GM13976 (cell line): Measurements from ENCODE around the gene ATG9A.
"Not testable (repeated sequence)": the region's sequence is repeated elsewhere in the genome, so short reads cannot be mapped to it uniquely, and the experiment has no call there.

Experiments used
- DNase-seq: peaks from one replicate; pipeline ENCODE4 v3.0.0; 2012; ENCODE audit warnings: low spot score
- in situ Hi-C: fragments of 300-500 bp; cut with MboI; formaldehyde crosslinking; loops from one replicate; pipeline ENCODE4 v1.12.0; 2022; ENCODE audit warnings: low sequenced_read_pairs, mixed read lengths, inconsistent platforms; ENCODE audit not compliant: unreplicated experiment
- TF ChIP-seq, protein P1 (sequence below): IDR thresholded peaks from 2 replicates; pipeline ENCODE4 v1.5.1; 2012; ENCODE audit warnings: borderline replicate concordance, mild to moderate bottlenecking; ENCODE audit not compliant: insufficient read depth; ENCODE audit errors: extremely low read depth, missing control alignments, control extremely low read depth

Gene ATG9A

DNA sequence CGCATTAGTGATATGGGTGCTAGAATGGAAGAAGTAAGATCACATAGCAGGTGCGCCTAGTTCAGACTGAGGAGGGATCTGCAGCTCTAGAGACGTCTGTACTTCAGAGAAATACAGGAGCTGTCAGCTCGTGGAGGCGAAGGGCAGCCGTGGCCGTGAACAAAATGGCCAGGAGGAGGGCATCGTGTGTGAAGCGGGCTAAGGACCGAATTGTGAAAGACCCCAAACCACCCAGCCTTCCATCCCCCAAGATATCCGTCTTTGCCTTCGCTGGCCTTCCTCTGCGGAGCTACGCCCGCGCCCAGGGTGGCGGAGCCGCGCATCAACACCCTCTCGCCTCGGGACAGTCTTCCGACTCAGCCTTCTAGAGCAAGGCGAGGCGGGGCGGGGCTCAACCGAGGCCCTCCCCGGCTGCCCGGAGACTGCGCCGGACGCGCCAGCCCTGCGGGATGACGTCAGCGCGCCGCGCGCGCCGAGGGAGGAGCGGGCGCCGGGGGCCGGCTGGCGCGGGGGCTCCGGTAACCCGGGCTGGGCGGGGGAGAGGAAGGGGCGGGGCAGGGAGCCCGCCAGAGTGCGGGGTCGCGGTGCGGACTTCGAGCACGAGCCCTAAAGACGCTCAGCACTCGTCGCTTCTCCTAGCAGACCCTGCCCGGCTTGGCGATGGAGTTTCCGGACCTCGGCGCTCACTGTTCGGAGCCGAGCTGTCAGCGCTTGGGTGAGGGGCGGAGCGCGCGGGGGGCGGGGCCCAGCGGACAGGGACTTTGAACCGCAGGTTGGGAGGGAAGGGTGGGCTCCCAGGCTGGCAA lies 22.9 kb downstream of the ATG9A start, which contains the start of gene ZFAND2B:
Gene ZFAND2B, plus strand, starts transcription at position 455 of the 806 bp plus-strand sequence. Its CDS starts 206 bp downstream, at position 661.
- DNase-seq: peak; percentile 100
- TF ChIP-seq, protein P1, sequence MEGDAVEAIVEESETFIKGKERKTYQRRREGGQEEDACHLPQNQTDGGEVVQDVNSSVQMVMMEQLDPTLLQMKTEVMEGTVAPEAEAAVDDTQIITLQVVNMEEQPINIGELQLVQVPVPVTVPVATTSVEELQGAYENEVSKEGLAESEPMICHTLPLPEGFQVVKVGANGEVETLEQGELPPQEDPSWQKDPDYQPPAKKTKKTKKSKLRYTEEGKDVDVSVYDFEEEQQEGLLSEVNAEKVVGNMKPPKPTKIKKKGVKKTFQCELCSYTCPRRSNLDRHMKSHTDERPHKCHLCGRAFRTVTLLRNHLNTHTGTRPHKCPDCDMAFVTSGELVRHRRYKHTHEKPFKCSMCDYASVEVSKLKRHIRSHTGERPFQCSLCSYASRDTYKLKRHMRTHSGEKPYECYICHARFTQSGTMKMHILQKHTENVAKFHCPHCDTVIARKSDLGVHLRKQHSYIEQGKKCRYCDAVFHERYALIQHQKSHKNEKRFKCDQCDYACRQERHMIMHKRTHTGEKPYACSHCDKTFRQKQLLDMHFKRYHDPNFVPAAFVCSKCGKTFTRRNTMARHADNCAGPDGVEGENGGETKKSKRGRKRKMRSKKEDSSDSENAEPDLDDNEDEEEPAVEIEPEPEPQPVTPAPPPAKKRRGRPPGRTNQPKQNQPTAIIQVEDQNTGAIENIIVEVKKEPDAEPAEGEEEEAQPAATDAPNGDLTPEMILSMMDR: no peak
- in situ Hi-C loops: no loop called here

DNA sequence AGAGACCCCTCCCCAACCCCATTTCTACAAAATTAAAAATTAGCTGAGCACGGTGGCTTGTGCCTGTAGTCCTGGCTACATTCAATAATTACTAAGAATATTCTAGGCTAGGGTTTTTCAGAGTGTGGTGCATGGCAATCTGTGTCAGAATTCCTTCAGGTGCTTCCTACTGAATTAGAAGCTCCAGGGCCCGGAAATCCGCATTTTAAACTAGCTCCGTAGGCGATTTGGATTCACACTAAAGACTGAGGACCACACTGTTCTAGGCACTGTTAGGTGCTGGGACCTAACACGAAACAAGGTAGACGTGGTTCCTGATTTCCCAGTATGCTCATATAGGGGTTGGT lies 23.5 kb downstream of the ATG9A start:
- in situ Hi-C loops: no loop called here
- DNase-seq: no peak
- TF ChIP-seq, protein P1: no peak

DNA sequence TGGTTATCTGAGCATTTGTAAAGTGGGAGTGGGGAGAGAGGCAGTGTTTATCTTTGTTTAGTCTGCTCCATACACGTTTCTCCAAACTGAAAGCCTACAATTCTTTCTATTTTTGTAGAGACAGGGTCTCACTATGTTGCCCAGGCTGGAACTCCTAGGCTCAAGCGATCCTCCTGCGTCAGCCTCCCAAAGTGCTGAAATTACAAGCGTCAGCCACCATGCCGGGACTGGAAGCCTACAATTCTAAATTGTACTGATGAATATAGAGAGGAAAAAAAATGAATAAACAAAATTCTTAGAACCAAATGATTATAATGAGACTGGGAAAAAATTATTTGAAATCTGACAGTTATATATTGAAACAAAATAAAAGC lies 24.3 kb downstream of the ATG9A start:
- in situ Hi-C loops: no loop called here
- TF ChIP-seq, protein P1: no peak
- DNase-seq: no peak

DNA sequence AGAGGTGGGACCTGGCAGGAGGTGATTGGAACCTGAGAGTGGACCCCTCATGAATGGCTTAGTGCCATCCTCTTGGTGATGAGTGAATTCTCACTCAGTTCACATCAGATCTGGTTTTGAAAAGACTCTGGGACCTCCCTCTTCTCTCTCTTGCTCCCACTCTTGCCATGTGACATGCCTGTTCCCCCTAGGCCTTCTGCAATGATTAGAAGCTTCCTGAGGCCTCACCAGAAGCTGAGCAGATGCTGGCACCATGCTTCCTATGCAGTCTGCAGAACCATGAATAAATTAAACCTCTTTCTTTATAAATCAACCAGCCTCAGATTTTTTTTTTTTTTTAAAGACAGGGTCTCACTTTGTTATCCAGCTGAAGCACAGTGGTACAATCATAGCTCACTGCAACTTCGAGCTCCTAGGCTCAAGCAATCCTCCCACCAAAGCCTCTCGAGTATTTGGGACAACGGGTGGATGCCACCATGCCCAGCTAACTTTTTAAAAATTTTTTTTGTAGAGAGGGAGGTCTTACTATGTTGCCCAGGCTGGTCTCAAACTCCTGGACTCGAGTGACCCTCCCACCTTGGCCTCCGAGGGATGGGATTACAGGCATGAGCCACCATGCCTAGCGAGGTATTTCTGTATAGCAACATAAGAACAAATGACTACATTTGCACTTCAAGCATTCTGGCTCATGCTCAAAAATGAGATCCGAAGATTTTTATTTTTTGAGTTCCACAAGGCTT lies 24.8 kb downstream of the ATG9A start:
- TF ChIP-seq, protein P1: no peak
- DNase-seq: no peak
- in situ Hi-C loops: no loop called here

DNA sequence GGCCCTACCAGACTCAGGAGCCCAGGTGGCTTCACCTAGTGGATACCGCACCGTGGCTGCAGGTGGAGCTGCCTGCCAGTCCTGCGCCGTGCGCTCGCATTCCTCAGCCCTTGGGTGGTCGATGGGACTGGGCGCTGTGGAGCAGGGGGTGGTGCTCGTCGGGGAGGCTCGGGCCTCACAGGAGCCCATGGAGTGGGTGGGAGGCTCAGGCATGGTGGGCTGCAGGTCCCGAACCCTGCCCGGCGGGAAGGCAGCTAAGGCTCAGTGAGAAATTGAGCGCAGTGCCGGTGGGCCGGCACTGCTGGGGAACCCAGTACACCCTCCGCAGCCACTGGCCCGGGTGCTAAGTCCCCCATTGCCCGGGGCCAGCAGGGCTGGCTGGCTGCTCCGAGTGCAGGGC lies 28.1 kb downstream of the ATG9A start:
- DNase-seq, in situ Hi-C loops: not testable (repeated sequence)

DNA sequence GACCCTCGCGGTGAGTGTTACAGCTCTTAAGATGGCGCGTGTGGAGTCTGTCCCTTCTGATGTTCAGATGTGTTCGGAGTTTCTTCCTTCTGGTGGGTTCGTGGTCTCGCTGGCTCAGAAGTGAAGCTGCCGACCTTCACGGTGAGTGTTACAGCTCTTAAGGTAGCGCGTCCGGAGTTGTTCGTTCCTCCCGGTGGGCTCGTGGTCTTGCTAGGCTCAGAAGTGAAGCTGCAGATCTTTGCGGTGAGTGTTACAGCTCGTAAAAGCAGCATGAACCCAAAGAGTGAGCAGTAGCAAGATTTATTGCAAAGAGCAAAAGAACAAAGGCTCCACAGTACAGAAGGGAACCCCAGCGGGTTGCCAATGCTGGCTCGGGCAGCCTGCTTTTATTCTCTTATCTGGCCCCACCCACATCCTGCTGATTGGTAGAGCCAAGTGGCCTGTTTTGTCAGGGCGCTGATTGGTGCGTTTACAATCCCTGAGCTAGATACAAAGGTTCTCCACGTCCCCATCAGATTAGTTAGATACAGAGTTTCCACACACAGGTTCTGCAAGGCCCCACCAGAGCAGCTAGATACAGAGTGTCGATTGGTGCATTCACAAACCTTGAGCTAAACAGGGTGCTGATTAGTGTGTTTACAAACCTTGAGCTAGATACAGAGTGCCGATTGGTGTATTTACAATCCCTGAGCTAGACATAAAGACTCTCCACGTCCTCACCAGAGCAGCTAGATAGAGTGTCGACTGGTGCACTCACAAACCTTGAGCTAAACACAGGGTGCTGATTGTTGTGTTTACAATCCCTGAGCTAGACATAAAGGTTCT lies 28.7 kb downstream of the ATG9A start:
- in situ Hi-C loops, DNase-seq: not testable (repeated sequence)

DNA sequence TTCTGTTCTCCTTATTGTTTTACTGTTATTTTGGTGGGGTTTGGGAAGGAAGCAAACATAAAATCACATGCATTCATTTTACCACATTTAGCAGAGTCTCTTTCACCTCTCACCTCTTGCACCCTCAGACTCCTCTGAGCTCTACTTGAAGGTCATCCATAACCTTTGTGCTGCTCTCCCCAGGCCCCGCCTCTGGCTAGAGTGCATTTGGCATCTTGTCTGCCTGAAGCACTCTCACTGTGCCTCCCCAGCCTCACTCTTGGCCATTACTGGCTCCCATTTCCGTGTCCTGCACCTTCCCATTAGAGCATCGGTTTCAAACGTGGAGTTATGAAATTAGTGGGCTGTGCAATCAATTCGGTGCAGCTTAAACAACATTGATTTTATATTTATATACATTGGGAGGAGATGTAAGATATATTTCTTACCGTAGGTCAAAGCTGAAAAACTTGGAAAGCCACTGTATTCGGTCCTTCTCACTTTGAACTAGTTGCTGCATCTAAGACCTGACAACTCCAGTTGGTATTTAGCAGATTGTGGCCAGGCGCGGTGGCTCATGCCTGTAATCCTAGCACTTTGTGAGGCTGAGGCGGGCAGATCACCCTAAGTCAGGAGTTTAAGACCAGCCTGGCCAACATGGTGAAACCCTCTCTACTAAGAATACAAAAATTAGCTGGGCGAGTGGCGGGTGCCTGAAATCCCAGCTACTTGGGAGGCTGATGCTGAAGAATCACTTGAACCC lies 29.8 kb downstream of the ATG9A start:
- no peak for DNase-seq
- TF ChIP-seq, protein P1: no peak
- in situ Hi-C loops: no loop called here
